HepG2 (cell line): ENCODE measurements around the gene COL27A1.

ENCODE experiments used
- CTCF ChIP-seq: sonication (generic); formaldehyde crosslinking; IDR thresholded peaks from 2 replicates; pipeline ENCODE4 v1.5.0; 2020; ENCODE audit warnings: mild to moderate bottlenecking, missing genetic modification reagents, moderate library complexity
- FOXP1 ChIP-seq, 2 experiments: fragments of 450-650 bp in 1 of 2; IDR thresholded peaks; 2 replicates each; pipeline ENCODE4 v1.6.1; 2017 to 2018; ENCODE audit warnings: antibody characterized with exemption in 1 of 2
- IKZF1 ChIP-seq: fragments of 450-650 bp; IDR thresholded peaks from 2 replicates; pipeline ENCODE4 v1.7.1; 2016
- NBN ChIP-seq: fragments of 450-650 bp; conservative IDR thresholded peaks from 2 replicates; pipeline ENCODE4 v1.6.1; 2017
- SUZ12 ChIP-seq: fragments of 150-350 bp; IDR thresholded peaks from 2 replicates; pipeline ENCODE4 v1.6.1; 2014; ENCODE audit warnings: low read depth, low read length
- ZBTB26 ChIP-seq: IDR thresholded peaks from 2 replicates; pipeline ENCODE4 v1.6.1; 2016; ENCODE audit warnings: missing compliant biosample characterization, missing genetic modification reagents, borderline replicate concordance
- ZBTB8A ChIP-seq: sonication (generic); formaldehyde crosslinking; IDR thresholded peaks from 2 replicates; pipeline ENCODE4 v1.4.0; 2020; ENCODE audit warnings: mild to moderate bottlenecking, low read depth, missing genetic modification reagents, borderline replicate concordance
- ZFP36L2 ChIP-seq: sonication (generic); formaldehyde crosslinking; IDR thresholded peaks from 2 replicates; pipeline ENCODE4 v1.4.0; 2020; ENCODE audit warnings: missing genetic modification reagents
- ZNF709 ChIP-seq: sonication (generic); formaldehyde crosslinking; IDR thresholded peaks from 2 replicates; pipeline ENCODE4 v1.5.0; 2020; ENCODE audit warnings: mild to moderate bottlenecking, missing genetic modification reagents
- ZNF891 ChIP-seq: sonication (generic); formaldehyde crosslinking; IDR thresholded peaks from 2 replicates; pipeline ENCODE4 v1.5.0; 2020; ENCODE audit warnings: mild to moderate bottlenecking, missing genetic modification reagents

GRCh38 chr9:114270120-114270975 lies 115.0 kb downstream of the COL27A1 start:
- TF ChIP-seq CTCF (CRISPR knock-in tag), result no peak
- TF ChIP-seq ZNF891, result no peak
- TF ChIP-seq SUZ12, result no peak
- no peak for TF ChIP-seq NBN
- no peak for TF ChIP-seq ZNF709 (CRISPR knock-in tag)
- no peak for TF ChIP-seq ZFP36L2 (CRISPR knock-in tag)
- no peak for TF ChIP-seq ZBTB8A
- no peak for TF ChIP-seq IKZF1
- no peak for TF ChIP-seq FOXP1 (IDR thresholded peaks at IDR 0.05)
- TF ChIP-seq FOXP1 (CRISPR knock-in tag; IDR thresholded peaks at IDR 0.05), result no peak
- TF ChIP-seq ZBTB26 (CRISPR knock-in tag), result no peak
